Activated T-cell treated with anti-CD3 and anti-CD28 coated beads, Interleukin-2, amount 50 U/mL, for 1 hour (primary cell): ENCODE results near the gene INO80.
"Not testable (repeated sequence)": the region's sequence is repeated elsewhere in the genome, so short reads cannot be mapped to it uniquely, and the experiment has no call there.

ENCODE experiments used
- DNase-seq: peaks from one replicate; pipeline ENCODE4 v3.0.0-alpha.2; 2020

INO80 gene

DNA sequence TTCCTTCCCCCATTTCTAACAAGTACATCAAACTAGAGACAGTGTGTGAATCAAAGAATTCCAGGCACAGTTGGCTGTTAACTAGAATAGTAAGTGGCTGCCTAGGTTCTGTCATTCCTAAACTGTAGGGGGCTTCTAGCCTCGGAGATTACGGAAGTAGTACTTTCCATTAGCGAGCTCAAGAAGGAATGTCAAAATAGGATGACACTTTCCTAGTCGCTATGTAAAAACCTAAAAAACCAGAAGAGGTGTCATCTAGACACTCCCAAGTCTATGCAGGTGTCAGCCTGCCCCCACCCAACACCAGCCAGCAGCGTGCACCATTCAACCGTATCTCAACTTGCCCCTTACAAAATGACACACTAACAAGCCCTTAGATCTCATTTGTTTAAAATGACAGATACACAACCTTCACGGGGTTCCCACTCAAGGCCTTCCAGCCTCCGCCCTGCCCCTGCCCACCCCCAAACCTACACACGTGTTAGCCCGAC, 874 bp downstream of the INO80 start:
- DNase-seq = no peak

DNA sequence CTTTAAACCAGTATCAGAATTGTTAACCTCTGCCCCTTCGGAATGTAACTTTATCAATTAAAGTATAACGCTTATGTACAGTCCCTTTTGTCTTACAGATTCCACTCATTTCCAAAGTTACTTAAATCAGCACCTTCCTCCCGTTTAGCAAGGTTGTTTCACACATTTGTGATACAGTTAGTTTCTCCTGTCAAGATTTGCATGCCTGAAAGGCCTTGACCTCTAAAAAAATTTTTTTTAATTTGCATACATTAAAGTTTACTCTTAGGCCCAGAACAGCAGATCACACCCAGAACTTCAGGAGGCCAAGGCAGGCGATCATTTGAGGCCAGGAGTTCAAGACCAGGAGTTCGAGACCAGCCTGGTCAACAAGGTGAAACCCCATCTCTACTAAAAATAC, 9.1 kb downstream of the INO80 start:
- no peak for DNase-seq

DNA sequence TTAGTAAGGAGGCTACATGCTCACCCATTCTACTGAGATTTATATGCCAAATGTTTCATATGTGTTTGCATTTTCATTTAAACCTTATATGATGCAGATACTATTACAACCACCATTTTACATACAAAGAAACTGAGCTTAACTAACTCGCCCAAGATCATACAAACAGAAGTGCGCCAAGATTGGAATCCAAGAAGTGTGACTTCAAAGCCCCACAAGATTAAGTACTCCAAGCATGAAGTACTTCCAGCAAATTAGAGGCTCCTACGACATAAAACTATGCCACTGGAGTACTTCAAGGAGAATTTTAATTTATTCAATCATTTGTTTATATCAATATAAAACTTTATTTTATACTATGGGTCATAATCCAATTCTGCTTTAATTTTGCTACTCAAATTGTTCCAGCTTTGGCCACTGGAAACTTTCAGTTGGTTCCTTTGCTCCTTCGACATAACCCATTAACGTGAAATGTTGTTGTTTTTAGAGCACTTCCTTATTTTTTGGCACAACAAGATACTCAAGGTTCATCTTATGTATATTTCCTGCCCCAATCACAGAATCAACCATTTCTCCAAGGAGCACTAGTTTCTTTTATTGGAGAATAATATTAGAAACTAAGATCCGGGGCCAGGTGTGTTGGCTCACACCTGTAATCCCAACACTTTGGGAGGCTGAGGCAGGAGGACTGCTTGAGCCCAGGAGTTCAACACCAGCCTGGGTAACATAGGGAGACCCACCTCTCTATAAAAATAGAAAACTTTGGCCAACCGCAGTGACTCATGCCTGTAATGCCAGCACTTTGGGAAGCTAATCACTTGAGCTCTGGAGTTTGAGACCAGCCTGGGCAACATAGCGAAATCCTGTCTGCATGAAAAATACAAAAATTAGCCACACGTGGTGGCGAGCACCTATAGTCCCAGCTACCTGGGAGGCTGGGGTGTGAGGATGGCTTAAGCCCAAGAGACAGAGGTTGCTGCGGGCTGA, 10.4 kb downstream of the INO80 start:
- no peak for DNase-seq

DNA sequence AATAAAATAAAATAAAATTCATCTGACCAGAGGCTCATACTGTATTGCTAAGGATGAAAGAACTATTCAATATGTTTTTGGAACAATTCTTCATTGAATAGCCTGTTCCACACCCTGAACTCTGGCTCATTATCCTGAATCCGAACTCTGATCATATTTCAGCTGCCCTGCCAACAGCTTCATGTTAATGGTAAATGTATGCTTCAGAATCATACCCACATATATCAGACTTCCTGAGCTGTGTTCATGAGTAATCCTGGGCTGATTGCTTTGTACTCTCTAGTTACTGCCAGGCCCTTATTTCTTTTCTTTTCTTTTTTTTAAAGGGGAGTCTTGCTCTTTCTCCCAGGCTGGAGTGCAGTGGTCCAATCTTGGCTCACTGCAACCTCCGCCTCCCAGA, 11.8 kb downstream of the INO80 start:
- DNase-seq = no peak

DNA sequence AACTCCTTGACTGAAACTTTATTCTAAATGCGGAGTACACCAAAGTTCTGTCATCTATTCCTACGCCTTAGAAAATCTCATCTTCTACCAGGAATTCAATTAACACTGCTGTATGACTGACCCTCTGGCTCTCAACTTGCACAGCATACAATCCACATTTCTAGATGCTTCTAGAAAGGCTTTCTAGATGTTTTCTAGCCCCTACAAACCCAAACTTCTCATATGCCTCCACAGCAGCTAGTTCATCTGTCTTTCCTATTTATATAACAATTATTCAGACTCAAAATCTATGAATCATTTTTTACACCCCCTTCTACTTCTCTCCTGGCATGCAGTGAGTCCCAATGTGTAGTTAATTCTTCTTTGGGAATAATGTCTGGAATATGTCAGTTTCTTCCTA, 13.2 kb downstream of the INO80 start:
- no peak for DNase-seq

DNA sequence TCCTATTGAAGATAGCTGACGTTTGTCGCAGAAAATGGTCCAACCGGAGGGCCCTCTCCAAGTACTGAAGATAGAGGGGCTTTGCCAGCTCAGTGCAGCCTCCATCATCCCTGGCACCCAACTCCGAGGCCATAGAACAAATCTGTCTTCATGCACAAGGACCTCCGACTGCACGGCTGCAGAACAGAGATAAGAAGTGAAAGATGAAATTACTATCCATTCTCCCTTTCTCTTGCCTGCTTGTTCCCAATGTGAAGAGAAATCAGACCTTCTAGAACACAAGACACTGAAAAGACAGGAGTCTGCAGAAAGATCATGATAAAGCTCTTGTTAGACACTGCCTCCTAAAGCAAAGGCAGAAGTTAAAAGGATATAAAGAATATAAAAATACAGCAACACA, 19.9 kb downstream of the INO80 start:
- DNase-seq = no peak

DNA sequence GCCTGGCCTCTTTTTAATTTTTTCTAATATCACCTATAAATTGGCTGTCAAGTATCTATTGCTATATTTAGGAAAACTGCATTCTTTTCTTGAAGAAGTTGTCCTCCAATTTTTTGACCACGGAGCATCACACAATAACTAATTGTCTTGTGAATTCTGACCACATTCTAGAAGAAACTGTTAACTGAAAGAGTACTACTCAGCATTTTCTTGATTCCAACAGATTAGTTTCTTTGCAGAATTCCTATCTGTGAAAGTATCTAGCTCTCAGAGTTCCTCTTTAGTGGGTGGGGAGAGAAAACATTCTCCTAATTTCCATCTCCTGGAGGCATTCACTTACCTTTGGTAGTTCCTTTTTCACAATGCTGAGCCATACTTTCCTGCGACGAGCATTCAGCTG, 31.1 kb downstream of the INO80 start:
- DNase-seq = no peak

DNA sequence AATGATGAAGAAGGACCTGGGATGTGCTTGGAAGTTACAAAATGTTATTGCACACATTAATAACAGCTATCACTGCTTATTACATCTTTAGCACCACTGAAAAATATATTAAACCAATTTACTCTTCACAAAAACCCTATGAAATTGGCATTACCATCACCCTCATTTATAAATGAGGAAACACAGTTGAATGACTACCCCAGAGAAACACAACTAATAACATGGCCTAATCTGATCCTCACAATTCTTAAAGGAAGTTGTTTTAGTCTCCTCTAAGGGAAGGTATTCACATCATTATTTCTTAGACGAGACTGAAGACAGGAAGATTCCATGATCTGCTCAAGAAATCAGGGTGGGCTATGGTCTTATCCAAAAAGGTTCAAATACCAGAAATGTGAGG, 35.9 kb downstream of the INO80 start:
- DNase-seq = no peak

DNA sequence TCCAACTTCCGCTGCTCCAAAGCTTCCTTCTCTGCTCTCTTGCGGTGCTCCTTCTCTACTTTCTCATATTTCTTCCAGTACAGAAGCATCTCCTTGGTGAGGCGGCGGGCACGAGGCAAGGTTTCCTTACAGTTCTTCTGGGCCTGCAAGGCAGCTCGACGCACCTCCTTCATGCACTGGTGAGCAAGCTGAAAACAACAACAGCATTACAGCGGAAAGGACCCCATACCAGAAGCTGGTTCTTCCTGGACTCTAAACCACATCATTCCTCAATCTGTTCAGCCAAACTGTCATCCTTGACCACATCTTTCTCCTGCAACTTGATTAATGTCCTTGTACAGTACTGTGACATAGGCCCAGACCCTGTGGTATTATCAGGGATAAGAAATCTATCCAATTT, 36.4 kb downstream of the INO80 start:
- no peak for DNase-seq

DNA sequence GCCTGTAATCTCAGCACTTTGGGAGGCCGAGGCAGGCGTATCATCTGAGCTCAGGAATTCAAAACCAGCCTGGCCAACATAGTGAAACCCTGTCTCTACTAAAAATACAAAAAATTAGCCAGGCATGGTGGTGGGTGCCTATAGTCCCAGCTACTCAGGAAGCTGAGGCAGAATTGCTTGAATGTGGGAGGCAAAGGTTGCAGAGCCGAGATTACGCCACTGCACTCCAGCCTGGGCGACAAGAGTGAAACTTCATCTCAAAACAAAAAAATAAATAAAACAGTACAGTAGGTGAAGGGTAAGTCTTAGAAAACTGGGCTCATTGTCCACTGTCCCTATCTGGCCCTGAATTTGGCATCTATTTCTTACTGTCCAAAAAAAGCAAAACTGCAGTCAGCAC, 37.2 kb downstream of the INO80 start:
- not testable (repeated sequence) for DNase-seq

DNA sequence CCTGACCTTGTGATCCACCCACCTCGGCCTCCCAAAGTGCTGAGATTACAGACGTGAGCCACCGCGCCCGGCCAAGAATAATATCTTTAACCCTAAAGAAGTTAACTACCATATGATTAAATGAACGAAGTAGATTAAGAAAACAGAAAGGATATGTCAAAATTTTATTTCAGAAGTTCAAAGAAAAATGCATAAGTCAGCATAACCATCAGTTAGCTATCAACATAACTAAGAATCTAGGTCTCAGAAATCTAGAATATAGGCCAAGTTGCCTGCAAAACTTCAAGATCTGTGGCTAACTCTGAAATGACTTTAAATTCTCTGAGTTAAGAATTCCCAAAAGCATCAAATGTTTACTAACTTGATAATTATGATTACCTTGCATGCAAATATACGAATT, 38.0 kb downstream of the INO80 start:
- no peak for DNase-seq

DNA sequence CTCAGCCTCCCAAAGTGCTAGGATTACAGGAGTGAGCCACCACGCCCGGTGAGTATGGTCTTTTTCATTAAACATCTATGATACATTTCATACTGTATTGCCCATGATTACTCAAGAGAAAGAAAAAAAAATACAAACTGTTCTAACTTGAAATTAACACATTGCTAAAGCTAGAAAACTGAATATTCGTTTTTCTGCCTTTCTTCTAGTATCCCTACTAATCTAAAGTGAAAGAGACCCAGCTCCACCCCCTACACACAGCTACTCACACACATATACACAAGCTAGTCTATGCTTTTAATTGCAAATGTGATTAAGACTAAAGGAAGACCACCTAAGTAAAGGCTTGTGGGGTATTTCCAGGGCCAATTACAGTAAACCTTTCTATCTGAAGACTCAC, 43.1 kb downstream of the INO80 start:
- DNase-seq = no peak

DNA sequence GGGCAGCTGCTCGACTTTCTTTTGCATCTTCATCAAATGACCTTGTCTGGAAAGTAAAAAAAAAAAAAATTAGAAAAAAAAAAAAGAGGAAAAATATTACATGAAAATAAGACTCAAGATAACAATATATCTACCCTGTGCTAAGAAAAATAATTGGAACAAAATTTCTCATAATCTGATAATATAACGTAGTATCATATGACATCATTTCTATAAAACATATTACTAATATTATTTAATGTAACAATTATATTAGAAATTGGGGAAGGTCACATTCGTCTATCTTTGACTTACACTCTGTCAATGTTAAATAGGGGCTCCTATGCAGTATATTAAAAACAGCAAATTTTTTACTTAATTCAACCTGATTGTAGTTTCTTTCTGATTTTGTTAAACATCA, 44.1 kb downstream of the INO80 start:
- no peak for DNase-seq

DNA sequence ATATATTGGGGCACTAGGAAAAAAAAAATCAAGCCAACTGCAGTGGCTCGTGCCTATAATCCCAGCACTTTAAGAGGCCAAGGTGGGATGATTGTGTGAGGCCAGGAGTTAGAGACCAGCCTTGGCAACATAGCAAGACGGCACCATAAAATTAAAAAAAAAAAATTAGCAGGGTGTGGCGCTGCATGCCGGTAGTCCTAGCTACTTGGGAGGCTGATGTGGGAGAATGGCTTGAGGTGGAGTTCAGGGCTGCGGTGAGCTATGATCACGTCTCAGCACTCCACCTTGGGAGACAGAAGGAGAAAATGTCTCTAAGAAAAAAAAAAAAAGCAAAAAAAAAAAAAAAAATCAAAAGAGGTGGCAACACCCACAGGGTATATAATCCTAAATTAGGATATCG, 49.6 kb downstream of the INO80 start:
- no peak for DNase-seq

DNA sequence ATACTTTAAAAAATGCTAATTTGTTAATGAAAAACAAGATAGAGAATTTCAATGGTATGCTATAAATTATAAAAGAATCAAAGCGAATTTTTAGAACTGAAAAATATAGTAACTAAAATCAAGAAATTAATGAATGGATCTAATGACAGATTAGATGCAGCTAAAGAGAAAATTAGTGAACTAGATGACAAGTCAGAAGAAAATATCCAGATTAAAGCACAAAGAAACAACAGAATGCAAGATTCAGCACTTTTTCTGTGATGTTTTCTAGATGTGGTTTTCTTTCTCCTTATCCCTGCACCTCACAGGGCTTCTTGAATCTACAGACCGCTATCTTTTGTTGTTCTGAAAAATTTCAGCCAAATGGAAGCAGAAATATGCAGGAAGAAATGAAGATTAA, 54.4 kb downstream of the INO80 start:
- no peak for DNase-seq

DNA sequence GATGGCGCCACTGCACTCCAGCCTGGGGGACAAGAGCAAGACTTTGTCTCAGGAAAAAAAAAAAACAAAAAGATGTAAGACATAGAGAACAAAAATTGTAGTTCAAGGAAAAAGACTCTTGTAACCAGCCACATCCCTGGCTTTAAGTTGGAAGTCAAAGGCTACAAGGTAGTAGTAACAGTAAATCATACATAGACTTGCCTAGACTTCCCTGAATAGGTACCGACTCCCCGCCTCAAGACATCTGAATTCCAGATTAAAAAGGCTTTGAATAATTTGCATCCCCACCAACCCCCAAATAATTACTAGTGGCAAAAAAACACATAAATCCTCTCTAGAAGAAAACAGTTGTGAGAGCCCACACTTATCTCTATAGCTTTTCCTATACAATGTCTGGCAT, 55.6 kb downstream of the INO80 start:
- no peak for DNase-seq

DNA sequence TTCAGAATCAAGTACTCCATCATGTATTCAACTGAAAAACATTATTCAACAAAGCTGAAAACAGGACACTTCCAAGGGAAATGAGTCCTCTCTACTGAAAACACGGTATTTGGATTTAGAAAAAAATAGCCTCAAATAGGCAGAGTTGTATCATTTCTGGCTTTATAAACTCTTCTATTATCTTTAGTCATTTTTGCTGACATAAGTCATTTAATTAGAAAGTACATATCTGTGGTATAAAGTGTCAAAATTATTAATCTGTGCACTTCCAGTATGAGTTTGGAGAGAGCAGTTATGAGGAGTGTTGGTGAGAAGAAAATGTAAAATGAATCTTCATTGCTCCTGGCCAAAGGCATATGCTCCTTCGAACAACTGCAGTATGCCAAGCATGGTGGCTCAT, 59.3 kb downstream of the INO80 start:
- DNase-seq = no peak

DNA sequence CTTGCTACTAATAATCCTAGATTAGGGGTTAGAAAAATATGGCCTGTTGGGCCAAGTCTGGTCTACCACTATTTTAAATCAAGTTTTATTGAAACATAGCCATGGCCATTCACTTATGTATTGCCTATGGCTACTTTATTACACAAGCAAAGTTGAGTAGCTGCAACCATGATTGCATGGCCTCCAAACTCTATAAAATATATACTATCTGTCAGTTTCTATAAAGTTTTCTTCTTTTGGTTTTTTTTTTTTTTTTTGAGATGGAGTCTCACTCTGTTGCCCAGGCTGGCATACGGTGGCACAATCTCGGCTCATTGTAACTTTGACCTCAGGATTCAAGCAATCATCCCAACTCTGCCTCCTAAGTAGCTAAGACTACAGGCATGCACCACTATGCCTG, 60.4 kb downstream of the INO80 start:
- no peak for DNase-seq

DNA sequence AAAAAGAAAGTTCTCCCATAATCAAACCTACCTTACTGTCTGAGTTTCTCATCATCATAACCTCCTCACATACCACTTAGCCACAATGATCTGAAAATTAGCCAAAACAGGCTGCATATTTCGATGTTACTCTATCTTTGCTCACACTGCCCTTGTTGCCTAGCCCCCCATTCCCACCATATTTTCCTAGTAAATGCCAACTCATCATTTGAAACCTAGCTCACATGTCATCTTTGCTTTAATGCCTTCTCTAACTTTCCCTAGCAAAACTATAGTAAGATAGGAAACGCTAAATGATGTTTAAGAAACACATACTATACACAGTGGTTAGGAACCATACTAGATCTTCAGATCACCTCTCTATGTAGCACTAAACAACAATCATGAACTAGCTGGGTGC, 64.9 kb downstream of the INO80 start:
- no peak for DNase-seq

DNA sequence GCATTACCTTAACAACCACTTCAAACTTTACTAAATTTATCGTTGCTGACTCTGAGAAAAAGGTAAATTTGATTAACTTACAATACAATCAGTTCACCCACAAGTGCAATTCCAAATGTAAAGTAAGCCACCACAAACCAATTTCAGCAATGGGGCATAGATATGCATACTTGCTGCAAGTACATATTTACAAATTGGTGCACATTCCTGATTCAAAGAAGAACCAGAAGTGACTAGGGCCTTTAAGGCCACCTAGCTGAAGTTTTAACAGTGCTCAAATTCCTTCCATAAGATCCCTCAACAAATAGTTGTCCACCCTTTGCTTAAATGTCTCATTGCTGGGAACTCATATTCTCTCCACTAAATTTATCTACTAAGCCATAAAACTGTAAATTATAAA, 67.2 kb downstream of the INO80 start:
- DNase-seq = no peak

DNA sequence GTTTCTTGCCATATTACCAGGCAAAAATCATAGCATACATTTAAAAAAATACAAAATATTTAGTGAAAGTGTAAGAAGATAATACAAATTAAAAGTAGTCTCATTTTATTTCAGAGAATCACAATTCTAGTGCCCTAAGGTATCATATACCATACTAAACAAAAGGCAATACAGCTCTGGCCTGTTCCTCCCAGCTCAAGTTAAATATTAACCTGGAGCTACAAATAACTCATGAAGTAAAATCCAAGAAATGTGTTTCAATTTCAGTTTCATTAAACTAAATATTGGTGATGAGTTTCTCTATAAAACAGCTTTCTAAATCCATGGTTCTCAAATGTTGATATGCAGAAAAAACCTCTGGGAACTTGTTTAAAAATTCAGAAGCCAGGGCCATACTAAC, 67.7 kb downstream of the INO80 start:
- DNase-seq = no peak

DNA sequence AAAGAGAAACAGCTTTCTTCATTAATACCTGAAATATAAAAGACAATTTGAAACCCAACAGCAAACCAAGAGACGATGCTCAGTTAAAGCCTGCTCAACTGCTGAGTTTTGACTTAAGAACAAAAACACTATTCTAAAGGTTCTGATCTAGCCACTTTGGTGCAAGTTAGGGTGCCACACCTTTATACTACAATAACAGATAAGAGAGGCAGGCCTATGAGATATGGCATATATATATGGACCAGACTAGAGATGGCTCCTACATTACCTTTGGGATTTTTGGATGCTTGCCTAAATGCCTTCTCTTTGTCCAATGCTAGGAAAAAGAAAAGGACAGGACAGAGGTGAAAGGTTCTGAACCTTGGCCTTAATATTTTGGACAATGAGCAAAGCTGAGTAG, 68.6 kb downstream of the INO80 start:
- DNase-seq = no peak

DNA sequence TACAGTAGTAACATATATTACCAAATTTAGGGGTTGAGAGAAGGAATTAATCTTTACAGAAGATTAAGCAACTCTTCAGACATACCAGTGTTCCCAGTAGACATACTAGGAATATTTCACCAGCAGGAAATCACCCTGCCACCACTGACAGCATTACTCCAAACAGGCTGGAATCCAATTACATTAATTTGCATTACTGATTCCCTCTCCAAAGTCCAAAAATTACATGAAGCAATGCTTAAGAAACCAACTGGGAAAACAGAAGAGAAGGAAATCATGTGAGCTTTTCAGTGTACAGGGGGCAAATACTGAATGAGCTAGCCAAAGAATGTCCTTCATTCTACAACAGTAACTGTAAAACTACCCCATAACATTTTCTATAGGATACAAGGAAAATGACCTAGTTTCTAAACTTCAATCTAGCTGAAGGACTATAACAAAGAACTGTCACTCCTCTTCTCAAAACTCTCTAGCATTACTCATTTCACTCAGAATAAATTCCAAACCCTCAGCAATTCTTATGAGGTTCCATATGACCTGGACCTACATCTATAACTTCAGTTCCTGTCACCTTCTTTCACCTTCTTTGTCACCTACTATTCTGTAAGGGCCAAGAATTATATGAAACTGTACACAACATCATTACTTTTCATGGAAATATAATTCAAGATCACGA, 72.7 kb downstream of the INO80 start:
- no peak for DNase-seq

DNA sequence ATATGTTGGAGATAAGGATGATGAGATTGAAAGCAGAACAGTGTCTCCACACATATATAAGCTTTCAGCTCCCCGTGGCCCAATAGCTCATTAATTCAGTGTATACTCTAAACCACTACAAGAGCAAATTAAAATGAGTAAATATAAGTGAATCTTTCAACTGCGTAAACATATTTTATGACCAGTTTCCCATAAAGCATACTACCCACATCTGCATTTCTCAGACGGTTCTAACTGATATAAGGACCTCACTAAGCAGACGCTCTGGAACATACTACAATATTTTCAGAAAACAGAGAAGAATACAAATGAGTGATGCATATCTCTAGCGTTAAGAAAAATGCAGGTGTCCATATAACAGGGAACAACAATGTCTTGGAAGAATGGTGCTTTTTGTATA, 73.2 kb downstream of the INO80 start:
- no peak for DNase-seq
